ENCODE results near the gene ANKRD39.

- no peak for TF ChIP-seq EGR1 (IDR thresholded peaks at IDR 0.05)
- TF ChIP-seq TAF1 (IDR thresholded peaks at IDR 0.05; ENCODE audit: low read depth), result no peak
- no peak for TF ChIP-seq CREB1 (IDR thresholded peaks at IDR 0.05; ENCODE audit: low read depth)
- no peak for TF ChIP-seq FOXM1 (IDR thresholded peaks at IDR 0.05; ENCODE audit: borderline replicate concordance, low read depth)
- TF ChIP-seq CEBPB (IDR thresholded peaks at IDR 0.05), result no peak
Measured at GRCh38 chr2:96809951-96810782, 47.6 kb downstream of the ANKRD39 start.
